OCI-LY3 (cell line): ENCODE results near the gene GPR137.

ENCODE experiments used
- EZH2phosphoT487 ChIP-seq: fragments of 200-600 bp; shearing (Covaris generic); IDR thresholded peaks from 2 replicates; pipeline ENCODE4 v1.6.1; 2018; ENCODE audit warnings: antibody characterized with exemption, mixed run types, low read depth
- TF ChIP-seq, protein P1 (sequence below): fragments of 200-600, 300-600 bp; sonication (generic); IDR thresholded peaks from 2 replicates; pipeline ENCODE4 v1.5.1; 2014; ENCODE audit warnings: antibody characterized with exemption, low read length, low read depth

- TF ChIP-seq, protein P1, sequence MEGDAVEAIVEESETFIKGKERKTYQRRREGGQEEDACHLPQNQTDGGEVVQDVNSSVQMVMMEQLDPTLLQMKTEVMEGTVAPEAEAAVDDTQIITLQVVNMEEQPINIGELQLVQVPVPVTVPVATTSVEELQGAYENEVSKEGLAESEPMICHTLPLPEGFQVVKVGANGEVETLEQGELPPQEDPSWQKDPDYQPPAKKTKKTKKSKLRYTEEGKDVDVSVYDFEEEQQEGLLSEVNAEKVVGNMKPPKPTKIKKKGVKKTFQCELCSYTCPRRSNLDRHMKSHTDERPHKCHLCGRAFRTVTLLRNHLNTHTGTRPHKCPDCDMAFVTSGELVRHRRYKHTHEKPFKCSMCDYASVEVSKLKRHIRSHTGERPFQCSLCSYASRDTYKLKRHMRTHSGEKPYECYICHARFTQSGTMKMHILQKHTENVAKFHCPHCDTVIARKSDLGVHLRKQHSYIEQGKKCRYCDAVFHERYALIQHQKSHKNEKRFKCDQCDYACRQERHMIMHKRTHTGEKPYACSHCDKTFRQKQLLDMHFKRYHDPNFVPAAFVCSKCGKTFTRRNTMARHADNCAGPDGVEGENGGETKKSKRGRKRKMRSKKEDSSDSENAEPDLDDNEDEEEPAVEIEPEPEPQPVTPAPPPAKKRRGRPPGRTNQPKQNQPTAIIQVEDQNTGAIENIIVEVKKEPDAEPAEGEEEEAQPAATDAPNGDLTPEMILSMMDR = no peak
- no peak for TF ChIP-seq EZH2phosphoT487
Measured at GRCh38 chr11:64238999-64239398, 46.6 kb upstream of the GPR137 start.
